ENCODE data around the gene TBC1D22A. TPM values are rescaled to one million over a fixed set of nuclear protein-coding genes. Genes with fewer than 3 reads are reported as not detected.

The TBC1D22A gene
- total RNA-seq, 1 experiment from 2014 or later: 20.9 TPM

DNA sequence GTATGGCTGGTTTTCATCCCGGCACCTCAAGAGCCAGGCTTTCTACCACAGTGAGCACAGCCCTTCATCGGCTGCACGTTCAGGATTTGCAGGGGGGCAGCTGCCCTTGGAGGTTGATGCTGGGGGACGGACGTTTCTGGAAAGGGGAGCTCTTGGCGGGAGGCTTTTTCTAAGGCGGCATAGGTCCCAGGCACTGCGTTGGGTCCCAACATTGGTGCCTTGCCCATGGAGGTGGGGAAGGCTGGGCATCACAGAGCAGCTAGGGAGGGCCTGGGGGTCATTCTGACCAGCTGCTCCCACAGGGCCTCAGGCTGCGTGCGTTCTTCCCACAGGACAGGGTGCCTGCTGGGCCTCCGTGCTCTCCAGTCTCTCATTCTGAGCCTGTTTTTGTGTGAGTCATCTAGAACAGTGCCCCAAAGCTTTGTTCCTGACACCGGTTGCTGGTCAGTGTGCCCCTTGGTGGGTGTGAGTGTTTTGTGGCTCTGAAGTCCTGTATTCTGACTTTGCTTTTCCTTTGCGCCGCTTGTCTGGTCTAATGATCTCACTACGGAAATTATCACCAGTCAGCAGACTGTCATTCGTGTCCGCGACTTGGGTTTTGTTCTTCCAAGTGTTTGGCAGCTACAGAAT lies 275.9 kb downstream of the TBC1D22A start:
- H3K27ac ChIP-seq (ENCODE audit: low read depth, low read length): no peak overlapping the region
- H3K79me2 ChIP-seq (ENCODE audit: insufficient read depth, low read length): no peaks in the 10 kb centered on the region
- intact Hi-C loops (cut with micrococcal nuclease): no loop called here
- ATAC-seq: no peak
- TF ChIP-seq SP1 (IDR thresholded peaks at IDR 0.05; ENCODE audit: low read depth) (no peak), JUND (IDR thresholded peaks at IDR 0.05) (no peak), ZNF274 (IDR thresholded peaks at IDR 0.05; ENCODE audit: low read depth, low read length) (no peak), YY1 (IDR thresholded peaks at IDR 0.05; ENCODE audit: extremely low read depth, insufficient replicate concordance, low read depth, low read length) (no peak), ELF1 (IDR thresholded peaks at IDR 0.05; ENCODE audit: borderline replicate concordance, low read depth) (no peak), EZH2phosphoT487 (IDR thresholded peaks at IDR 0.05; ENCODE audit: borderline replicate concordance) (no peak), POLR2A (IDR thresholded peaks at IDR 0.05; ENCODE audit: borderline replicate concordance, extremely low read depth, insufficient read depth, insufficient read length) (no peak), SIN3A (IDR thresholded peaks at IDR 0.05; ENCODE audit: low read depth) (no peak), EZH2 (IDR thresholded peaks at IDR 0.05) (no peak), MAX (IDR thresholded peaks at IDR 0.05) (no peak), FOSL1 (IDR thresholded peaks at IDR 0.05; ENCODE audit: low read depth) (no peak), SRF (IDR thresholded peaks at IDR 0.05; ENCODE audit: low read depth) (no peak), ATF3 (IDR thresholded peaks at IDR 0.05) (no peak), EGR1 (IDR thresholded peaks at IDR 0.05; ENCODE audit: low read depth) (no peak), CBX3 (IDR thresholded peaks at IDR 0.05; ENCODE audit: low read depth) (no peak), RAD21 (IDR thresholded peaks at IDR 0.05; ENCODE audit: low read depth) (no peak), ZFX (IDR thresholded peaks at IDR 0.05) (no peak)
- TF ChIP-seq, protein P1, sequence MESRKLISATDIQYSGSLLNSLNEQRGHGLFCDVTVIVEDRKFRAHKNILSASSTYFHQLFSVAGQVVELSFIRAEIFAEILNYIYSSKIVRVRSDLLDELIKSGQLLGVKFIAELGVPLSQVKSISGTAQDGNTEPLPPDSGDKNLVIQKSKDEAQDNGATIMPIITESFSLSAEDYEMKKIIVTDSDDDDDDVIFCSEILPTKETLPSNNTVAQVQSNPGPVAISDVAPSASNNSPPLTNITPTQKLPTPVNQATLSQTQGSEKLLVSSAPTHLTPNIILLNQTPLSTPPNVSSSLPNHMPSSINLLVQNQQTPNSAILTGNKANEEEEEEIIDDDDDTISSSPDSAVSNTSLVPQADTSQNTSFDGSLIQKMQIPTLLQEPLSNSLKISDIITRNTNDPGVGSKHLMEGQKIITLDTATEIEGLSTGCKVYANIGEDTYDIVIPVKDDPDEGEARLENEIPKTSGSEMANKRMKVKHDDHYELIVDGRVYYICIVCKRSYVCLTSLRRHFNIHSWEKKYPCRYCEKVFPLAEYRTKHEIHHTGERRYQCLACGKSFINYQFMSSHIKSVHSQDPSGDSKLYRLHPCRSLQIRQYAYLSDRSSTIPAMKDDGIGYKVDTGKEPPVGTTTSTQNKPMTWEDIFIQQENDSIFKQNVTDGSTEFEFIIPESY (IDR thresholded peaks at IDR 0.05; ENCODE audit: extremely low read depth, insufficient replicate concordance, low read length): no peak
- H3K4me2 ChIP-seq (ENCODE audit: low read length): no peak overlapping the region
- BruUV-seq (replicated peaks): no TSS peak
- ChIA-PET RAD21 (ENCODE audit: low non-redundant PET in 1 of 2, low total read pairs in 2 of 2, uncharacterized antibody in 2 of 2, unreplicated experiment in 2 of 2) (no interaction called here), POLR2A (no interaction called here), CTCF (no interaction called here)
- no peaks in the 10 kb centered on the region for H3K27me3 ChIP-seq (ENCODE audit: insufficient read depth, low read length)
- no peaks in the 10 kb centered on the region for H4K20me1 ChIP-seq (ENCODE audit: insufficient read depth)
- no peak for DNase-seq (ENCODE audit: low read depth, low spot score)
- no peaks in the 10 kb centered on the region for H3K9me2 ChIP-seq (ENCODE audit: insufficient read depth)
- no peaks in the 10 kb centered on the region for H3K36me3 ChIP-seq (ENCODE audit: control insufficient read depth in 1 of 2, insufficient read depth in 2 of 2, low read length in 2 of 2)
- H2AFZ ChIP-seq (ENCODE audit: low read depth, low read length, poor library complexity, severe bottlenecking): no peak overlapping the region
- no peaks in the 10 kb centered on the region for H3K9me3 ChIP-seq (ENCODE audit: control insufficient read depth in 1 of 2, insufficient read depth in 1 of 2, low read depth in 1 of 2, low read length in 2 of 2)
- no peaks in the 10 kb centered on the region; a peak in 1 of 4 replicates for H3K4me1 ChIP-seq (ENCODE audit: control insufficient read depth in 1 of 2, insufficient read depth in 2 of 2, low read length in 2 of 2)
- H3K9ac ChIP-seq (ENCODE audit: low read length): no peak overlapping the region
- H3K4me3 ChIP-seq (replicated peaks in 1 of 2; ENCODE audit: low read depth in 1 of 2, low read length in 2 of 2): no peak overlapping the region
